H1 (cell line): ENCODE results near the gene CSAD.

Experiments used
- ATF2 ChIP-seq: IDR thresholded peaks from 2 replicates; pipeline ENCODE4 v1.6.1; 2012; ENCODE audit warnings: low read length, inconsistent platforms
- BCL11A ChIP-seq, 2 experiments: IDR thresholded peaks; one replicate each; pipeline ENCODE4 v1.6.1; 2011; ENCODE audit warnings: low read depth in 2 of 2, low read length in 2 of 2, mild to moderate bottlenecking in 2 of 2
- CREB1 ChIP-seq: IDR thresholded peaks from 2 replicates; pipeline ENCODE4 v1.6.1; 2012; ENCODE audit warnings: inconsistent platforms
- HDAC2 ChIP-seq, 2 experiments: fragments of 300-600 bp in 1 of 2; sonication (generic) in 1 of 2; IDR thresholded peaks; 2 replicates each; pipeline ENCODE4 v1.6.1; 2011 to 2012; ENCODE audit warnings: low read depth in 2 of 2, low read length in 2 of 2, mild to moderate bottlenecking in 2 of 2, moderate library complexity in 2 of 2, borderline replicate concordance in 1 of 2, inconsistent platforms in 1 of 2
- JUN ChIP-seq: IDR thresholded peaks from 2 replicates; pipeline ENCODE4 v1.6.1; 2011; ENCODE audit warnings: low read depth, mild to moderate bottlenecking, improper control_type of control experiment, low read length
- POLR2A ChIP-seq, 2 experiments: IDR thresholded peaks; 1 replicate in 1 of 2; 2 replicates in 1 of 2; pipeline ENCODE4 v1.6.1; 2011; ENCODE audit warnings: low read depth in 2 of 2, low read length in 2 of 2, mild to moderate bottlenecking in 2 of 2; ENCODE audit errors: control extremely low read depth in 1 of 2
- POLR2AphosphoS5 ChIP-seq: IDR thresholded peaks from 2 replicates; pipeline ENCODE4 v1.6.1; 2011; ENCODE audit warnings: low read depth, low read length
- RAD21 ChIP-seq, 2 experiments: IDR thresholded peaks in 1 of 2; conservative IDR thresholded peaks in 1 of 2; 2 replicates each; pipeline ENCODE4 v1.6.1; 2011; ENCODE audit warnings: low read depth in 2 of 2, low read length in 2 of 2, improper control_type of control experiment in 1 of 2, inconsistent platforms in 1 of 2, mild to moderate bottlenecking in 1 of 2, moderate library complexity in 1 of 2
- SIRT6 ChIP-seq: IDR thresholded peaks from one replicate; pipeline ENCODE4 v1.7.1; 2012; ENCODE audit warnings: low read length, inconsistent platforms
- TF ChIP-seq, protein P1 (sequence below), 3 experiments: IDR thresholded peaks; 1 replicate in 2 of 3; 2 replicates in 1 of 3; pipeline versions ENCODE4 v1.5.1 to v1.6.1; 2011; ENCODE audit warnings: low read length in 3 of 3, mild to moderate bottlenecking in 3 of 3, inconsistent platforms in 2 of 3, low read depth in 1 of 3, moderate library complexity in 1 of 3; ENCODE audit not compliant: insufficient read depth in 1 of 3; ENCODE audit errors: control extremely low read depth in 1 of 3

DNA sequence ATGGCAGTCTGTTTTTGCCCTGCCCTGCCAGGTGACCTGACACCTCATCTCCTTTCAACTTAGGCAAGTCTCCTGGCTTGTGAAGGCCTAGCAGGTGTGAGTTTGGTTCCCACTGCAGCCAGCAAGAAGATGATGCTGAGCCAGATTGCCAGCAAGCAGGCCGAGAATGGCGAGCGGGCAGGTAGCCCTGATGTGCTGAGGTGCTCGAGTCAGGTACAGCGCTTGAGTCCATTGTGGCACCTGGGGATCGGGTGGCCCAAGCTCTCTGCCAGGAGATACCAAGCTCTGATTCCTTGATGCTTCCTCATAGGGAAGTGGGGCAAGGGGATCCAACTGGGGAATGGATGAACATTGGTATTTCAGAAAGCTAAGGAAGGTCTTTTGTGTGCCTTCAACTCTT, 4.1 kb upstream of the CSAD start:
- TF ChIP-seq HDAC2 (IDR thresholded peaks at IDR 0.05; ENCODE audit: borderline replicate concordance in 1 of 2, low read depth in 2 of 2, low read length in 2 of 2) (no peak), BCL11A (IDR thresholded peaks at IDR 0.05; ENCODE audit: low read depth in 2 of 2, low read length in 2 of 2) (no peak), JUN (no peak), POLR2A (IDR thresholded peaks at IDR 0.05; ENCODE audit: control extremely low read depth in 1 of 2, low read depth in 2 of 2, low read length in 2 of 2) (no peak), RAD21 (IDR thresholded peaks at IDR 0.05 in 1 of 2, conservative IDR thresholded peaks at IDR 0.05 in 1 of 2; ENCODE audit: low read depth in 2 of 2, low read length in 2 of 2) (no peak), SIRT6 (no peak), CREB1 (no peak), ATF2 (no peak), POLR2AphosphoS5 (no peak)
- TF ChIP-seq, protein P1, sequence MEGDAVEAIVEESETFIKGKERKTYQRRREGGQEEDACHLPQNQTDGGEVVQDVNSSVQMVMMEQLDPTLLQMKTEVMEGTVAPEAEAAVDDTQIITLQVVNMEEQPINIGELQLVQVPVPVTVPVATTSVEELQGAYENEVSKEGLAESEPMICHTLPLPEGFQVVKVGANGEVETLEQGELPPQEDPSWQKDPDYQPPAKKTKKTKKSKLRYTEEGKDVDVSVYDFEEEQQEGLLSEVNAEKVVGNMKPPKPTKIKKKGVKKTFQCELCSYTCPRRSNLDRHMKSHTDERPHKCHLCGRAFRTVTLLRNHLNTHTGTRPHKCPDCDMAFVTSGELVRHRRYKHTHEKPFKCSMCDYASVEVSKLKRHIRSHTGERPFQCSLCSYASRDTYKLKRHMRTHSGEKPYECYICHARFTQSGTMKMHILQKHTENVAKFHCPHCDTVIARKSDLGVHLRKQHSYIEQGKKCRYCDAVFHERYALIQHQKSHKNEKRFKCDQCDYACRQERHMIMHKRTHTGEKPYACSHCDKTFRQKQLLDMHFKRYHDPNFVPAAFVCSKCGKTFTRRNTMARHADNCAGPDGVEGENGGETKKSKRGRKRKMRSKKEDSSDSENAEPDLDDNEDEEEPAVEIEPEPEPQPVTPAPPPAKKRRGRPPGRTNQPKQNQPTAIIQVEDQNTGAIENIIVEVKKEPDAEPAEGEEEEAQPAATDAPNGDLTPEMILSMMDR (IDR thresholded peaks at IDR 0.05; ENCODE audit: control extremely low read depth in 1 of 3, insufficient read depth in 1 of 3, low read depth in 1 of 3, low read length in 3 of 3): no peak
